Common myeloid progenitor, CD34-positive (primary cell): ENCODE results near the gene KLF17.

Source experiments
- CTCF ChIA-PET: fragments of 350-600 bp; sonication (Branson Sonifier 250); formaldehyde crosslinking; loops from one replicate; lab custom pipeline; 2021; ENCODE audit warnings: antibody characterized with exemption; lab: Charles Lee
- POLR2A ChIA-PET: fragments of 350-600 bp; sonication (Branson Sonifier 250); formaldehyde crosslinking; loops from one replicate; lab custom pipeline; 2021; ENCODE audit warnings: antibody characterized with exemption; lab: Charles Lee
- DNase-seq, 3 donors: peaks; one replicate each; pipeline versions ENCODE4 v3.0.0 to v3.0.0-alpha.2; 2013
- H3K27ac ChIP-seq, 2 experiments: 1 replicate in 1 of 2; 2 replicates in 1 of 2; pipeline ENCODE4 v1.7.0; 2013; ENCODE audit warnings: inconsistent platforms in 2 of 2, low read length in 2 of 2, mild to moderate bottlenecking in 2 of 2, low read depth in 1 of 2, moderate library complexity in 1 of 2; ENCODE audit not compliant: severe bottlenecking in 2 of 2, insufficient read depth in 1 of 2, poor library complexity in 1 of 2
- H3K27me3 ChIP-seq, 5 experiments: replicated peaks in 2 of 5; 1 replicate in 3 of 5; 2 replicates in 2 of 5; pipeline versions ENCODE4 v1.6.1 to v1.7.0; 2013; ENCODE audit warnings: low read length in 4 of 5, mild to moderate bottlenecking in 2 of 5, moderate library complexity in 2 of 5, inconsistent platforms in 1 of 5; ENCODE audit not compliant: insufficient read depth in 5 of 5, control insufficient read depth in 4 of 5
- H3K36me3 ChIP-seq, 4 experiments: 1 replicate in 2 of 4; 2 replicates in 2 of 4; pipeline versions ENCODE4 v1.6.1 to v1.7.0; 2013; ENCODE audit warnings: low read length in 3 of 4, control low read depth in 1 of 4, mild to moderate bottlenecking in 1 of 4; ENCODE audit not compliant: control insufficient read depth in 4 of 4, insufficient read depth in 4 of 4
- H3K4me1 ChIP-seq, 4 experiments: 1 replicate in 3 of 4; 2 replicates in 1 of 4; pipeline versions ENCODE4 v1.6.1 to v1.7.1; 2013; ENCODE audit warnings: low read length in 3 of 4, mild to moderate bottlenecking in 3 of 4, control low read depth in 1 of 4, inconsistent platforms in 1 of 4, moderate library complexity in 1 of 4; ENCODE audit not compliant: control insufficient read depth in 4 of 4, insufficient read depth in 4 of 4; ENCODE audit errors: control extremely low read depth in 1 of 4
- H3K4me3 ChIP-seq, 7 experiments: 1 replicate in 4 of 7; 2 replicates in 3 of 7; pipeline versions ENCODE4 v1.5.1 to v1.7.0; 2013; ENCODE audit warnings: mild to moderate bottlenecking in 7 of 7, low read length in 6 of 7, moderate library complexity in 6 of 7, inconsistent platforms in 2 of 7, low read depth in 2 of 7, control low read depth in 1 of 7; ENCODE audit not compliant: insufficient read depth in 4 of 7, control insufficient read depth in 1 of 7; ENCODE audit errors: extremely low read depth in 1 of 7
- H3K9me3 ChIP-seq, 5 experiments: 1 replicate in 4 of 5; 2 replicates in 1 of 5; pipeline versions ENCODE4 v1.6.1 to v1.7.1; 2013; ENCODE audit warnings: low read length in 4 of 5, mild to moderate bottlenecking in 2 of 5, inconsistent platforms in 1 of 5, low read depth in 1 of 5, moderate library complexity in 1 of 5; ENCODE audit not compliant: control insufficient read depth in 4 of 5, insufficient read depth in 2 of 5; ENCODE audit errors: control extremely low read depth in 1 of 5
- WGBS: methylation state at CpG from one replicate; pipeline ENCODE4 v1.1.5; 2013; ENCODE audit not compliant: insufficient coverage; 5-methylcytosine and 5-hydroxymethylcytosine counted together

The KLF17 gene

DNA sequence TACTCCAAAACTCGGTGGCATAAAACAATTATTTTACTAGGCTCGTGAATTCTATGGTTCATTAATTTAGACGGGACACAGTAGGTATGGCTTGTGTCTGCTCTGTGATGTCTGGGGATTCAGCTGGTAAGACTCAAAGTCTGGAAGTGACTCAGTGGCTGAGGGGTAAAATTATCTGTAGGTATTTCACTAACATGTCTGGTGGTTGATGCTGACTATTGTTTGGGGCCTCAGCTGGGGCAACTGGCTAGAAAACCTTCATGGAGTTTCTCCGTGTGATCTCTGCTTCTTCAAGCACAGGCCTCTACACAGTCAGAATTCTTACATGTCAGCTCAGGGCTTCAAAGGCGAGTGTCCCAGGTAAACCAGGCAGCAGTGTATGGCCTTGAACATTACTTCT, 41.2 kb upstream of the KLF17 start:
- no peak overlapping the region for H3K4me3 ChIP-seq
- H3K4me1 ChIP-seq = peaks cover 0 to 24% (median 6%) of the 10 kb centered on the region in 4 experiments
- no peaks in the 10 kb centered on the region for H3K9me3 ChIP-seq
- WGBS = 93% methylated on average over 2 of the region's 5 CpGs
- no peaks in the 10 kb centered on the region for H3K36me3 ChIP-seq
- POLR2A ChIA-PET = no interaction called here
- no peak overlapping the region for H3K27ac ChIP-seq
- CTCF ChIA-PET = no interaction called here
- no peaks in the 10 kb centered on the region for H3K27me3 ChIP-seq
- no peak for DNase-seq

DNA sequence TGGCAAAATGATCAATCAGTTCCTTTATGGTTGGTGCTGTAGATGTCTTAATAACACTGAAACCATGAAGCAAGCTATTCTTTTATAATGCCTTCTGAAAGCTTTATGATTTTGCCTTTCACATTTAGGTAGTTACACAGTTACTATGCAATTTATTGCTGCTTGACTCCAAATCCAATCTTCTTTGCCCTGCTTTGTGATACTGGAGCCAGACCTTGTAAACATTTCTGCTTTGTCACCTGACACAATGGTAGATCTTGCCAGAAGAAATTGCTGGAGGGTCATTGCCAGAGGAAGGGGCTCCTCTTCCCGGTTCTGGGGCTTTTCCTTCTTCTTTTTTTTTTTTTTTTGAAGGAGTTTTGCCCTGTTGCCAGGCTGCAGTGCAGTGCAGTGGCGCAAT, 40.5 kb upstream of the KLF17 start:
- CTCF ChIA-PET = interaction anchor here (0.7 kb wide), 1 partner anchor 158 kb away, joined by 3 read pairs; no protein-coding TSS in a partner anchor
- peaks cover 0 to 21% (median 6%) of the 10 kb centered on the region in 4 experiments for H3K4me1 ChIP-seq
- no peak for DNase-seq
- whole genome bisulfite sequencing = 0% methylated on average over 1 of the region's 2 CpGs
- no peaks in the 10 kb centered on the region for H3K27me3 ChIP-seq
- H3K9me3 ChIP-seq = no peaks in the 10 kb centered on the region
- POLR2A ChIA-PET = no interaction called here
- H3K27ac ChIP-seq = no peak overlapping the region
- H3K36me3 ChIP-seq = no peaks in the 10 kb centered on the region
- no peak overlapping the region for H3K4me3 ChIP-seq

DNA sequence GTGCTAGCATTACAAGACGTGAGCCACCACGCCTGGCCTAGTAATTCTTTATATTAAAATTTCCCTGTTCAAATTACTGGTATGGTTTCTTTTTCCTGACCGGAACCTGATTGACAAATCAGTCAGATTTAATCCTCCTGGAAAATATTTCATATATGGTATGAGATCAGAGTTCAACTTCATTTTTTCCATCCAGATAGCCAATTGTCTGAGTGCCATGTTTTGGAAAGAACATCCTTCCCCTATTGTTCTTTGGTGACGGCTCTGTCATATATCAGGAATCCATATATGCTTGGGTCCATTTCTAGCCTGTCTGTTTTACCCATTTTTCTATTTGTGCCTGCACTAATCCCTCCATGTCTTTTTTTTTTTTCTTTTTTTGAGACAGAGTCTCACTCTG, 39.1 kb upstream of the KLF17 start:
- no peaks in the 10 kb centered on the region for H3K27me3 ChIP-seq
- ChIA-PET CTCF (no interaction called here), POLR2A (no interaction called here)
- no peak overlapping the region for H3K4me3 ChIP-seq
- no peak for DNase-seq
- no peaks in the 10 kb centered on the region for H3K9me3 ChIP-seq
- H3K4me1 ChIP-seq = peaks cover 0 to 10% (median under 1%) of the 10 kb centered on the region in 4 experiments
- H3K27ac ChIP-seq = no peak overlapping the region
- no peaks in the 10 kb centered on the region for H3K36me3 ChIP-seq
- WGBS = 93% methylated on average over 1 of the region's 4 CpGs

DNA sequence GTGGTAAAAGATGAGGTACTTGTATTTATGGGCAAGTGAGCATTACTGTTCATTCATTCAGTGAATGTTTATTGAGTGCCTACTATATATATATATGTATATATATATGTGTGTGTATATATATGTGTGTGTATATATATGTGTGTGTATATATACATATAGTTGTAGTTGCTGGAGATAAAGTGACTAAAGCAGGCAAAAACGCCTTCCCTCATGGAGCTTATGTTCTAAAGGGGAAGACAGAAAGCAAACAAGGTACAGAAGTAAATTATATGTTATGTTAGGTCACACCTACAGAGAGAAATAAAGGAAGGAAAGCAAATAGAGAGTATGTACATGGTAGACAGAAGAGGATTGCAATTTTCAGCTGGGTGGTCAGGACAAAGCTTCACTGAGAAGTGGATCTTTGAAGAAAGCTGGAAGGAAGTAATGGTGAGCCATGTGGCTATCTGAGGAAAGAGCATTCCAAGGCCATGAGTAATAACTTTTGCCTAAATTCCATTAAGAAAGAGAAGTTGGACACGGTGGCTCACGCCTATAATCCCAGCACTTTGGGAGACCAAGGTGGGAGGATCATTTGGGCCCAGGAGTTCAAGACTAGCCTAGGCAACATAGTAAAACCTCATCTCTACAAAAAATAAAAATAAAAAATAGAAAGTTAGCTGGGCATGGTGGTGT, 33.5 kb upstream of the KLF17 start:
- ChIA-PET POLR2A (interaction anchor here (0.8 to 1.0 kb wide), 2 partner anchors 24 to 126 kb away, joined by 3 read pairs; no protein-coding TSS in a partner anchor), CTCF (interaction anchor here (0.6 to 2.1 kb wide), 2 partner anchors 37 to 251 kb away, joined by 4 to 6 read pairs; no protein-coding TSS in a partner anchor)
- H3K27ac ChIP-seq = no peak overlapping the region

DNA sequence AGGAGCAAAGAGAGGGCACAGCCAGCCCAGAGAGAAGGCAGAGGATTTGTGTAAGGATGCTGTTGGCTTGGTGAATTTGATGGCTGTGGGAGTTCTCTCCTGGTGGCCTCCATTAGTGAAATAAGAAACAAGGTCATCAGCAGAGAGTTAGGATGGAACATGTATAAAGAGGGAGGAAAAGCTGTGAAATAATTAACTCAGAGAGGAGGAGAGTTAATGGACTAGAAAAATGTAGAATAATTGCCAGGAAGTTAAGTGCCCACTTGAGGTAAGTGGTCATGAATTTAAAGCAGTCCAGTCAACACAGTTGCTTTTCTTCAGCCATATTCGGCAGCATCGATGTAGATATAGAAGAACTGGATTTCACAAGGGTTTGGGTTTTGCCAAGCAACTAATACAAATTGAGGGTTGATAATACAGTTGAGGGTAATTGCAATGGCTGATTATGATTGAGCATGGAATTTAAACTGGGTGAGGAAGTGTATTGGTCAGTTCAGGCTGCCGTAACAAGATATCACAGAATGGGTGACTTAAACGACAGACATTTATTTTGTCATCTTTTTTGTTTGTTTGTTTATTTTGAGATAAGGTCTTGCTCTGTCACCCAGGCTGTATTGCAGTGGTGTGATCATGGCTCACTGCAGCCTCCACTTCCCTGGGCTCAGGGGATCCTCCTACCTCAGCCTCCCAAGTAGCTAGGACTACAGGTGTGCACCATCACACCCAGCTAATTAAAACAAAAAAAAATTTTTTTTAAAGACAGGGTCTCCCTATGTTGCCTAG, 31.7 kb upstream of the KLF17 start:
- 100% methylated on average over 2 of the region's 4 CpGs for WGBS
- no peak for DNase-seq
- H3K27ac ChIP-seq = no peak overlapping the region
- no peaks in the 10 kb centered on the region for H3K27me3 ChIP-seq
- no peaks in the 10 kb centered on the region for H3K4me1 ChIP-seq
- H3K36me3 ChIP-seq = no peaks in the 10 kb centered on the region
- no peaks in the 10 kb centered on the region for H3K9me3 ChIP-seq
- ChIA-PET POLR2A (no interaction called here), CTCF (interaction anchor here (1.1 kb wide), 1 partner anchor 26 kb away, joined by 3 read pairs; no protein-coding TSS in a partner anchor)
- no peak overlapping the region for H3K4me3 ChIP-seq

More for the DNA sequence above, 33.5 kb upstream of the KLF17 start:
- no peaks in the 10 kb centered on the region for H3K4me1 ChIP-seq
- WGBS = 86% methylated on average over 1 of the region's 3 CpGs
- no peak for DNase-seq
- no peaks in the 10 kb centered on the region for H3K27me3 ChIP-seq
- H3K9me3 ChIP-seq = no peaks in the 10 kb centered on the region
- no peaks in the 10 kb centered on the region for H3K36me3 ChIP-seq
- no peak overlapping the region for H3K4me3 ChIP-seq

DNA sequence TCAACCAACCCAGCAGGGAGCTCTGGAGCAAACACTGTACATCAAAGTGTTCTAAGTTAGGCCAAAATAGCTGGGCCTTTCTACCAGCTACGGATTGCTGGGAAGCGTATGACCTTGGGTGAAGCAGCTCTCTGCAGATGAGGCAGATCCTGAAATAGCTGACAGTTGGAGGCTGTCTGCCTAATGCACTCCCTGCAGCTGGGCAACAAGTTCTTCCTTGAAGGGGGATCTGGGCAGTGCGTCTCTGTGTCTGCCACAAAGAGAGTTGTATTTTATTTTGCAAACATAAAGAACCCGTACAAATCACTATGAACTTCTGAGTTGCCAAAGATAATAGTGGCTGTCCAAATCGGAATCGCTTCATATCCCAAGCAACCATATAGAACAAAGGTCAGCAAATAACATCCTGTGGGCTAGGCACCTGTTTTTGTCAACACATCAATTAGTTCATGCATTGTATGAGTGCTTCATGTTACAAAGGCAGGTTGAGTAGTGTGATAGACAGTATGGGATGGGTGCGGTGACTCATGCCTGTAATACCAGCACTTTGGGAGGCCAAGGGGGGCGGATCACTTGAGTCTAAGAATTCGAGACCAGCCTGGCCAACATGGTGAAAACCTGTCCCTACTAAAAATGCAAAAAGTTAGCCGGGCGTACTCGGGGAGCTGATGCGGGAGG, 29.1 kb upstream of the KLF17 start:
- CTCF ChIA-PET = interaction anchor here (1.3 kb wide), 1 partner anchor 17 kb away, joined by 5 read pairs; no protein-coding TSS in a partner anchor
- H3K4me3 ChIP-seq = no peak overlapping the region
- no peak overlapping the region for H3K27ac ChIP-seq
- H3K36me3 ChIP-seq = no peaks in the 10 kb centered on the region
- H3K9me3 ChIP-seq = no peaks in the 10 kb centered on the region
- H3K4me1 ChIP-seq = no peaks in the 10 kb centered on the region
- H3K27me3 ChIP-seq = no peaks in the 10 kb centered on the region
- no peak for DNase-seq
- 93% methylated on average over 13 of the region's 13 CpGs for WGBS
- POLR2A ChIA-PET = no interaction called here
